ENCODE results near the gene MLLT6. TPM values are rescaled to one million over a fixed set of nuclear protein-coding genes. Genes with fewer than 3 reads are reported as not detected.

MLLT6 gene
- total RNA-seq, 1 experiment from 2014 or later: 50.6 TPM

- Histone ChIP-seq H3K27ac (ENCODE audit: low read length) (no peak overlapping the region), H3K27me3 (ENCODE audit: control insufficient read depth, insufficient read depth, low read length) (no peaks in the 10 kb centered on the region), H3K36me3 (ENCODE audit: control insufficient read depth, insufficient read depth, low read length) (no peaks in the 10 kb centered on the region), H3K4me1 (ENCODE audit: control insufficient read depth, insufficient read depth, low read length) (no peaks in the 10 kb centered on the region), H3K4me3 (ENCODE audit: low read depth in 2 of 2, low read length in 2 of 2) (no peak overlapping the region), H3K9me3 (ENCODE audit: control insufficient read depth, insufficient read depth, low read depth, low read length) (no peaks in the 10 kb centered on the region)
- ChIA-PET POLR2A (no interaction called here), CTCF (no interaction called here)
- TF ChIP-seq POLR2AphosphoS5 (IDR thresholded peaks at IDR 0.05; ENCODE audit: low read depth, low read length) (no peak), TCF7L2 (IDR thresholded peaks at IDR 0.05; ENCODE audit: low read depth, low read length) (no peak), SIN3A (IDR thresholded peaks at IDR 0.05; ENCODE audit: borderline replicate concordance, insufficient read depth, low read depth, low read length) (no peak), CTCF (IDR thresholded peaks at IDR 0.05) (no peak), REST (IDR thresholded peaks at IDR 0.05; ENCODE audit: insufficient read depth in 1 of 2, low read depth in 2 of 2, low read length in 1 of 2) (no peak)
- in situ Hi-C loops (cut with HindIII; ENCODE audit: low pct_unique_long_range_greater_than_20kb, low sequenced_read_pairs): no loop called here
- intact Hi-C loops (cut with micrococcal nuclease; ENCODE audit: unreplicated experiment): no loop called here
- ATAC-seq (no peak), DNase-seq (ENCODE audit: low read depth, low spot score) (no peak)
- BruUV-seq (replicated peaks): no TSS peak
Observed at GRCh38 chr17:38712593-38712992, 7.5 kb downstream of the MLLT6 start.

GRCh38 chr17:38713456-38714075 lies 8.5 kb downstream of the MLLT6 start:
- POLR2A ChIA-PET: no interaction called here
- no TSS peak for BruUV-seq (replicated peaks)
- H3K4me3 ChIP-seq (ENCODE audit: low read depth in 2 of 2, low read length in 2 of 2): no peak overlapping the region
- no peaks in the 10 kb centered on the region for H3K4me1 ChIP-seq (ENCODE audit: control insufficient read depth, insufficient read depth, low read length)
- intact Hi-C loops (cut with micrococcal nuclease; ENCODE audit: unreplicated experiment) (no loop called here), in situ Hi-C loops (cut with HindIII; ENCODE audit: low pct_unique_long_range_greater_than_20kb, low sequenced_read_pairs) (no loop called here)
- H3K9me3 ChIP-seq (ENCODE audit: control insufficient read depth, insufficient read depth, low read depth, low read length): no peaks in the 10 kb centered on the region
- no peak overlapping the region for H3K27ac ChIP-seq (ENCODE audit: low read length)
- TF ChIP-seq REST (IDR thresholded peaks at IDR 0.05; ENCODE audit: insufficient read depth in 1 of 2, low read depth in 2 of 2, low read length in 1 of 2): no peak
- TF ChIP-seq SIN3A (IDR thresholded peaks at IDR 0.05; ENCODE audit: borderline replicate concordance, insufficient read depth, low read depth, low read length): no peak
- TF ChIP-seq TCF7L2 (IDR thresholded peaks at IDR 0.05; ENCODE audit: low read depth, low read length): no peak
- no peak for TF ChIP-seq POLR2AphosphoS5 (IDR thresholded peaks at IDR 0.05; ENCODE audit: low read depth, low read length)
- TF ChIP-seq CTCF (IDR thresholded peaks at IDR 0.05): no peak
- ATAC-seq (no peak), DNase-seq (ENCODE audit: low read depth, low spot score) (no peak)
- no peaks in the 10 kb centered on the region for H3K36me3 ChIP-seq (ENCODE audit: control insufficient read depth, insufficient read depth, low read length)
- CTCF ChIA-PET: no interaction called here
- H3K27me3 ChIP-seq (ENCODE audit: control insufficient read depth, insufficient read depth, low read length): no peaks in the 10 kb centered on the region

All from Panc1 (cell line).